Activated CD8-positive, alpha-beta memory T cell treated with anti-CD3 and anti-CD28 coated beads for 48 hours (primary cell): Measurements from ENCODE around the gene PTPRG.
"Not testable (repeated sequence)": the region's sequence is repeated elsewhere in the genome, so short reads cannot be mapped to it uniquely, and the experiment has no call there.

Experiments
- DNase-seq, 3 experiments: peaks; one replicate each; pipeline ENCODE4 v3.0.0-alpha.2; 2020; ENCODE audit warnings: low read depth in 2 of 3, low spot score in 2 of 3

PTPRG gene

GRCh38 chr3:62035402-62036057 is 474.2 kb downstream of the PTPRG start:
- DNase-seq: no peak

- no peak for DNase-seq
Measured at GRCh38 chr3:62036726-62037125, 475.4 kb downstream of the PTPRG start.

- DNase-seq: not testable (repeated sequence)
Measured at GRCh38 chr3:62038798-62039197, 477.4 kb downstream of the PTPRG start.

- no peak for DNase-seq
Measured at GRCh38 chr3:62039586-62039985, 478.2 kb downstream of the PTPRG start.

- DNase-seq: no peak
Measured at GRCh38 chr3:62041681-62042080, 480.3 kb downstream of the PTPRG start.

GRCh38 chr3:62044874-62045411 is 483.6 kb downstream of the PTPRG start:
- no peak for DNase-seq

GRCh38 chr3:62046326-62046725 is 485.0 kb downstream of the PTPRG start:
- no peak for DNase-seq

GRCh38 chr3:62048577-62048976 is 487.2 kb downstream of the PTPRG start:
- no peak for DNase-seq

- no peak for DNase-seq
Measured at GRCh38 chr3:62049033-62049432, 487.7 kb downstream of the PTPRG start.

GRCh38 chr3:62051506-62051905 is 490.1 kb downstream of the PTPRG start:
- DNase-seq: no peak

- DNase-seq: no peak
Measured at GRCh38 chr3:62052331-62052730, 491.0 kb downstream of the PTPRG start.

GRCh38 chr3:62056658-62057057 is 495.3 kb downstream of the PTPRG start:
- no peak for DNase-seq

GRCh38 chr3:62057339-62058047 is 496.1 kb downstream of the PTPRG start:
- DNase-seq: no peak

- no peak for DNase-seq
Measured at GRCh38 chr3:62065985-62066693, 504.8 kb downstream of the PTPRG start.

GRCh38 chr3:62068337-62068736 is 507.0 kb downstream of the PTPRG start:
- DNase-seq: no peak

GRCh38 chr3:62070891-62071290 is 509.5 kb downstream of the PTPRG start:
- DNase-seq: no peak

- no peak for DNase-seq
Measured at GRCh38 chr3:62073038-62073437, 511.7 kb downstream of the PTPRG start.

- no peak for DNase-seq
Measured at GRCh38 chr3:62084558-62084957, 523.2 kb downstream of the PTPRG start.

- DNase-seq: no peak
Measured at GRCh38 chr3:62088472-62089104, 527.2 kb downstream of the PTPRG start.

- DNase-seq: no peak
Measured at GRCh38 chr3:62090066-62090465, 528.7 kb downstream of the PTPRG start.

GRCh38 chr3:62090519-62090918 is 529.1 kb downstream of the PTPRG start:
- DNase-seq: no peak
